ENCODE results near the gene FAM3C.
"Not testable (repeated sequence)": the region's sequence is repeated elsewhere in the genome, so short reads cannot be mapped to it uniquely, and the experiment has no call there.

The FAM3C gene

GRCh38 chr7:121436688-121437087 is 40.6 kb upstream of the FAM3C start:
- peaks cover 8% of the 10 kb centered on the region for H3K4me1 ChIP-seq
- H3K27me3 ChIP-seq: no peaks in the 10 kb centered on the region
- DNase-seq: peak; percentile 19
- H3K9me3 ChIP-seq: no peaks in the 10 kb centered on the region
- no peaks in the 10 kb centered on the region for H3K36me3 ChIP-seq
- H3K4me3 ChIP-seq (ENCODE audit: low read depth, low read length): no peak overlapping the region
- TF ChIP-seq CTCF (IDR thresholded peaks at IDR 0.05; ENCODE audit: low read depth, low read length): no peak

GRCh38 chr7:121436136-121436535 is 40.0 kb upstream of the FAM3C start:
- peaks cover 8% of the 10 kb centered on the region for H3K4me1 ChIP-seq
- no peaks in the 10 kb centered on the region for H3K27me3 ChIP-seq
- DNase-seq: no peak
- no peak overlapping the region for H3K4me3 ChIP-seq (ENCODE audit: low read depth, low read length)
- H3K9me3 ChIP-seq: no peaks in the 10 kb centered on the region
- TF ChIP-seq CTCF (IDR thresholded peaks at IDR 0.05; ENCODE audit: low read depth, low read length): no peak
- H3K36me3 ChIP-seq: no peaks in the 10 kb centered on the region

GRCh38 chr7:121433775-121434174 is 37.7 kb upstream of the FAM3C start:
- Histone ChIP-seq H3K27me3 (no peaks in the 10 kb centered on the region), H3K4me3 (ENCODE audit: low read depth, low read length) (no peak overlapping the region), H3K36me3 (no peaks in the 10 kb centered on the region), H3K4me1 (peaks cover 7% of the 10 kb centered on the region), H3K9me3 (no peaks in the 10 kb centered on the region)
- TF ChIP-seq CTCF (IDR thresholded peaks at IDR 0.05; ENCODE audit: low read depth, low read length): no peak
- no peak for DNase-seq

- H3K4me3 ChIP-seq (ENCODE audit: low read depth, low read length); H3K27me3 ChIP-seq; H3K4me1 ChIP-seq; DNase-seq; H3K9me3 ChIP-seq; H3K36me3 ChIP-seq: not testable (repeated sequence)
Observed at GRCh38 chr7:121432486-121432885, 36.4 kb upstream of the FAM3C start.

- no peaks in the 10 kb centered on the region; the same call in none of the 2 replicates for H3K4me1 ChIP-seq
- H3K4me3 ChIP-seq (ENCODE audit: low read depth, low read length): no peak overlapping the region
- no peak for TF ChIP-seq CTCF (IDR thresholded peaks at IDR 0.05; ENCODE audit: low read depth, low read length)
- H3K9me3 ChIP-seq: no peaks in the 10 kb centered on the region
- no peaks in the 10 kb centered on the region for H3K27me3 ChIP-seq
- H3K36me3 ChIP-seq: no peaks in the 10 kb centered on the region
- no peak for DNase-seq
Observed at GRCh38 chr7:121431996-121432395, 35.9 kb upstream of the FAM3C start.

GRCh38 chr7:121431389-121431995 is 35.4 kb upstream of the FAM3C start:
- no peak for TF ChIP-seq CTCF (IDR thresholded peaks at IDR 0.05; ENCODE audit: low read depth, low read length)
- no peak overlapping the region for H3K4me3 ChIP-seq (ENCODE audit: low read depth, low read length)
- no peak for DNase-seq
- H3K9me3 ChIP-seq: no peaks in the 10 kb centered on the region
- no peaks in the 10 kb centered on the region; the same call in 1 of the 2 replicates for H3K4me1 ChIP-seq
- H3K36me3 ChIP-seq: no peaks in the 10 kb centered on the region
- no peaks in the 10 kb centered on the region for H3K27me3 ChIP-seq

All from BE2C (cell line).